GM06990 (cell line): ENCODE results near the gene HECTD3.

Experiments
- DNase-seq: peaks from one replicate; pipeline ENCODE4 v3.0.0-alpha.2; 2011; ENCODE audit not compliant: insufficient read length; ENCODE audit errors: extremely low read depth
- H3K27me3 ChIP-seq: replicated peaks from 2 replicates; pipeline ENCODE4 v1.6.0; 2011; ENCODE audit warnings: low read length; ENCODE audit not compliant: control insufficient read depth, insufficient read depth
- H3K36me3 ChIP-seq: 2 replicates; pipeline ENCODE4 v1.5.1; 2011; ENCODE audit warnings: low read length; ENCODE audit not compliant: control insufficient read depth, insufficient read depth
- H3K4me3 ChIP-seq: replicated peaks from 2 replicates; pipeline ENCODE4 v1.5.1; 2011; ENCODE audit warnings: low read depth, mild to moderate bottlenecking, control low read depth, low read length
- CTCF ChIP-seq: IDR thresholded peaks from 2 replicates; pipeline ENCODE4 v1.5.1; 2011; ENCODE audit warnings: low read length, control low read depth, mild to moderate bottlenecking, inconsistent platforms; ENCODE audit not compliant: insufficient read depth, poor library complexity, severe bottlenecking

HECTD3 gene

GRCh38 chr1:45010855-45011811 lies at the start of gene HECTD3:
Gene HECTD3 (minus strand): TSS chr1:45011324. CDS start chr1:45011257, 67 bp downstream.
- peaks cover 20% of the 10 kb centered on the region for H3K36me3 ChIP-seq
- no peak for TF ChIP-seq CTCF
- H3K27me3 ChIP-seq = no peaks in the 10 kb centered on the region
- peak; percentile 84 for DNase-seq
- peak within 1 kb of the TSS; percentile 88 for H3K4me3 ChIP-seq

- no peak for TF ChIP-seq CTCF
- H3K36me3 ChIP-seq = no peaks in the 10 kb centered on the region
- DNase-seq = no peak
- H3K27me3 ChIP-seq = no peaks in the 10 kb centered on the region
- no peak overlapping the region for H3K4me3 ChIP-seq
These were observed 48.7 kb upstream of the HECTD3 start for GRCh38 chr1:45059829-45060228.

GRCh38 chr1:45057542-45057941 lies 46.4 kb upstream of the HECTD3 start:
- TF ChIP-seq CTCF = no peak
- H3K36me3 ChIP-seq = no peaks in the 10 kb centered on the region
- H3K27me3 ChIP-seq = no peaks in the 10 kb centered on the region
- no peak for DNase-seq
- no peak overlapping the region for H3K4me3 ChIP-seq

- DNase-seq = peak; percentile 22
- no peaks in the 10 kb centered on the region for H3K27me3 ChIP-seq
- H3K36me3 ChIP-seq = no peaks in the 10 kb centered on the region
- no peak for TF ChIP-seq CTCF
- no peak overlapping the region for H3K4me3 ChIP-seq
These were observed 40.1 kb upstream of the HECTD3 start for GRCh38 chr1:45051005-45051772.

- Histone ChIP-seq H3K27me3 (no peaks in the 10 kb centered on the region), H3K36me3 (no peaks in the 10 kb centered on the region), H3K4me3 (no peak overlapping the region)
- DNase-seq = no peak
- no peak for TF ChIP-seq CTCF
These were observed 35.9 kb upstream of the HECTD3 start for GRCh38 chr1:45047032-45047431.
